ENCODE data around the gene FBXO33.

- no peak for TF ChIP-seq POLR2A (IDR thresholded peaks at IDR 0.05)
- TF ChIP-seq, protein P1, sequence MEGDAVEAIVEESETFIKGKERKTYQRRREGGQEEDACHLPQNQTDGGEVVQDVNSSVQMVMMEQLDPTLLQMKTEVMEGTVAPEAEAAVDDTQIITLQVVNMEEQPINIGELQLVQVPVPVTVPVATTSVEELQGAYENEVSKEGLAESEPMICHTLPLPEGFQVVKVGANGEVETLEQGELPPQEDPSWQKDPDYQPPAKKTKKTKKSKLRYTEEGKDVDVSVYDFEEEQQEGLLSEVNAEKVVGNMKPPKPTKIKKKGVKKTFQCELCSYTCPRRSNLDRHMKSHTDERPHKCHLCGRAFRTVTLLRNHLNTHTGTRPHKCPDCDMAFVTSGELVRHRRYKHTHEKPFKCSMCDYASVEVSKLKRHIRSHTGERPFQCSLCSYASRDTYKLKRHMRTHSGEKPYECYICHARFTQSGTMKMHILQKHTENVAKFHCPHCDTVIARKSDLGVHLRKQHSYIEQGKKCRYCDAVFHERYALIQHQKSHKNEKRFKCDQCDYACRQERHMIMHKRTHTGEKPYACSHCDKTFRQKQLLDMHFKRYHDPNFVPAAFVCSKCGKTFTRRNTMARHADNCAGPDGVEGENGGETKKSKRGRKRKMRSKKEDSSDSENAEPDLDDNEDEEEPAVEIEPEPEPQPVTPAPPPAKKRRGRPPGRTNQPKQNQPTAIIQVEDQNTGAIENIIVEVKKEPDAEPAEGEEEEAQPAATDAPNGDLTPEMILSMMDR (IDR thresholded peaks at IDR 0.05), result peak; percentile 6 to 37 (median 8)
Measured at GRCh38 chr14:39467889-39468524, 35.8 kb upstream of the FBXO33 start.

All from right lobe of liver (tissue), 4 donors.